ENCODE results near the gene PDE2A. TPM values are rescaled to one million over a fixed set of nuclear protein-coding genes. Genes with fewer than 3 reads are reported as not detected.

Gene PDE2A
- total RNA-seq, 1 experiment from 2014 or later: 0.74 TPM

GRCh38 chr11:72595292-72595684 is 78.9 kb downstream of the PDE2A start:
- TF ChIP-seq SIN3A (IDR thresholded peaks at IDR 0.05; ENCODE audit: borderline replicate concordance, insufficient read depth, low read depth, low read length): no peak
- no peak for TF ChIP-seq POLR2AphosphoS5 (IDR thresholded peaks at IDR 0.05; ENCODE audit: low read depth, low read length)
- TF ChIP-seq, protein P1, sequence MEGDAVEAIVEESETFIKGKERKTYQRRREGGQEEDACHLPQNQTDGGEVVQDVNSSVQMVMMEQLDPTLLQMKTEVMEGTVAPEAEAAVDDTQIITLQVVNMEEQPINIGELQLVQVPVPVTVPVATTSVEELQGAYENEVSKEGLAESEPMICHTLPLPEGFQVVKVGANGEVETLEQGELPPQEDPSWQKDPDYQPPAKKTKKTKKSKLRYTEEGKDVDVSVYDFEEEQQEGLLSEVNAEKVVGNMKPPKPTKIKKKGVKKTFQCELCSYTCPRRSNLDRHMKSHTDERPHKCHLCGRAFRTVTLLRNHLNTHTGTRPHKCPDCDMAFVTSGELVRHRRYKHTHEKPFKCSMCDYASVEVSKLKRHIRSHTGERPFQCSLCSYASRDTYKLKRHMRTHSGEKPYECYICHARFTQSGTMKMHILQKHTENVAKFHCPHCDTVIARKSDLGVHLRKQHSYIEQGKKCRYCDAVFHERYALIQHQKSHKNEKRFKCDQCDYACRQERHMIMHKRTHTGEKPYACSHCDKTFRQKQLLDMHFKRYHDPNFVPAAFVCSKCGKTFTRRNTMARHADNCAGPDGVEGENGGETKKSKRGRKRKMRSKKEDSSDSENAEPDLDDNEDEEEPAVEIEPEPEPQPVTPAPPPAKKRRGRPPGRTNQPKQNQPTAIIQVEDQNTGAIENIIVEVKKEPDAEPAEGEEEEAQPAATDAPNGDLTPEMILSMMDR (IDR thresholded peaks at IDR 0.05): no peak
- no peak for TF ChIP-seq TCF7L2 (IDR thresholded peaks at IDR 0.05; ENCODE audit: low read depth, low read length)
- POLR2A ChIA-PET: interaction anchor here (0.6 kb wide), 1 partner anchor 118 kb away, joined by 7 read pairs; no protein-coding TSS in a partner anchor
- in situ Hi-C loops (cut with HindIII; ENCODE audit: low pct_unique_long_range_greater_than_20kb, low sequenced_read_pairs): no loop called here
- no peaks in the 10 kb centered on the region for H3K4me1 ChIP-seq (ENCODE audit: control insufficient read depth, insufficient read depth, low read length)
- no peak for DNase-seq (ENCODE audit: low read depth, low spot score)
- no peaks in the 10 kb centered on the region for H3K9me3 ChIP-seq (ENCODE audit: control insufficient read depth, insufficient read depth, low read depth, low read length)
- no peaks in the 10 kb centered on the region for H3K36me3 ChIP-seq (ENCODE audit: control insufficient read depth, insufficient read depth, low read length)
- no peak overlapping the region for H3K27ac ChIP-seq (ENCODE audit: low read length)
- no peak overlapping the region for H3K4me3 ChIP-seq (ENCODE audit: low read depth in 2 of 2, low read length in 2 of 2)
- CTCF ChIA-PET: interaction anchor here (0.6 to 1.0 kb wide), 3 partner anchors 44 to 223 kb away, joined by 3 to 11 read pairs (median 6); no protein-coding TSS in a partner anchor
- no TSS peak for BruUV-seq (replicated peaks)
- ATAC-seq: no peak
- intact Hi-C loops (cut with micrococcal nuclease; ENCODE audit: unreplicated experiment): no loop called here
- H3K27me3 ChIP-seq (ENCODE audit: control insufficient read depth, insufficient read depth, low read length): peaks cover 10% of the 10 kb centered on the region

- ChIA-PET CTCF (interaction anchor here (0.6 to 1.0 kb wide), 2 partner anchors 104 to 223 kb away, joined by 3 to 11 read pairs; no protein-coding TSS in a partner anchor), POLR2A (interaction anchor here (0.6 kb wide), 1 partner anchor 117 kb away, joined by 7 read pairs; no protein-coding TSS in a partner anchor)
- intact Hi-C loops (cut with micrococcal nuclease; ENCODE audit: unreplicated experiment) (no loop called here), in situ Hi-C loops (cut with HindIII; ENCODE audit: low pct_unique_long_range_greater_than_20kb, low sequenced_read_pairs) (no loop called here)
- H3K4me1 ChIP-seq (ENCODE audit: control insufficient read depth, insufficient read depth, low read length): no peaks in the 10 kb centered on the region
- no TSS peak for BruUV-seq (replicated peaks)
- ATAC-seq: no peak
- no peak overlapping the region for H3K27ac ChIP-seq (ENCODE audit: low read length)
- peaks cover 10% of the 10 kb centered on the region for H3K27me3 ChIP-seq (ENCODE audit: control insufficient read depth, insufficient read depth, low read length)
- no peak for DNase-seq (ENCODE audit: low read depth, low spot score)
- no peak overlapping the region for H3K4me3 ChIP-seq (ENCODE audit: low read depth in 2 of 2, low read length in 2 of 2)
- no peaks in the 10 kb centered on the region for H3K9me3 ChIP-seq (ENCODE audit: control insufficient read depth, insufficient read depth, low read depth, low read length)
- TF ChIP-seq, protein P1 (IDR thresholded peaks at IDR 0.05): no peak
- TF ChIP-seq POLR2AphosphoS5 (IDR thresholded peaks at IDR 0.05; ENCODE audit: low read depth, low read length) (no peak), REST (IDR thresholded peaks at IDR 0.05; ENCODE audit: insufficient read depth in 1 of 2, low read depth in 2 of 2, low read length in 1 of 2) (no peak), SIN3A (IDR thresholded peaks at IDR 0.05; ENCODE audit: borderline replicate concordance, insufficient read depth, low read depth, low read length) (no peak), TCF7L2 (IDR thresholded peaks at IDR 0.05; ENCODE audit: low read depth, low read length) (no peak)
- H3K36me3 ChIP-seq (ENCODE audit: control insufficient read depth, insufficient read depth, low read length): no peaks in the 10 kb centered on the region
These were observed 79.5 kb downstream of the PDE2A start for GRCh38 chr11:72594493-72595291.

Data from Panc1 (cell line).